ENCODE measurements around the gene SLCO2A1. TPM values are rescaled to one million over a fixed set of nuclear protein-coding genes. Genes with fewer than 3 reads are reported as not detected.

The SLCO2A1 gene
- total and polyA plus RNA-seq, 3 donors from 2014 or later, result 2.2 to 5.3 (median 2.5) TPM

- Histone ChIP-seq H3K27me3 (no peaks in the 10 kb centered on the region), H3K4me3 (no peak overlapping the region), H3K9me3 (no peaks in the 10 kb centered on the region), H3K27ac (no peak overlapping the region), H3K36me3 (ENCODE audit: low read depth, missing control alignments) (no peaks in the 10 kb centered on the region), H3K4me1 (peaks cover 12% of the 10 kb centered on the region)
- TF ChIP-seq POLR2A (IDR thresholded peaks at IDR 0.05), result no peak
- no peak for TF ChIP-seq CTCF (IDR thresholded peaks at IDR 0.05)
- DNase-seq, result peak; percentile 37
- 68 to 78% methylated on average over 5 of the region's 5 CpGs for WGBS, 2 donors
- intact Hi-C loops (cut with DNase I; ENCODE audit: low total_unique reads), result no loop called here
Observed at GRCh38 chr3:133943639-133944141, 86.0 kb downstream of the SLCO2A1 start.

GRCh38 chr3:133943031-133943535, 86.6 kb downstream of the SLCO2A1 start:
- WGBS, 2 donors, result 90 to 92% methylated on average over 2 of the region's 2 CpGs

GRCh38 chr3:133941415-133941821, 88.3 kb downstream of the SLCO2A1 start:
- Histone ChIP-seq H3K27me3 (no peaks in the 10 kb centered on the region), H3K27ac (no peak overlapping the region), H3K4me1 (peaks cover 12% of the 10 kb centered on the region), H3K36me3 (ENCODE audit: low read depth, missing control alignments) (no peaks in the 10 kb centered on the region), H3K4me3 (no peak overlapping the region), H3K9me3 (no peaks in the 10 kb centered on the region)
- WGBS, 2 donors, result 60 to 61% methylated on average over 7 of the region's 7 CpGs
- TF ChIP-seq POLR2A (IDR thresholded peaks at IDR 0.05) (no peak), CTCF (IDR thresholded peaks at IDR 0.05) (no peak)
- no peak for DNase-seq
- intact Hi-C loops (cut with DNase I; ENCODE audit: low total_unique reads), result no loop called here

More at GRCh38 chr3:133943031-133943535, 86.6 kb downstream of the SLCO2A1 start:
- Histone ChIP-seq H3K4me1 (peaks cover 12% of the 10 kb centered on the region), H3K9me3 (no peaks in the 10 kb centered on the region), H3K27ac (no peak overlapping the region), H3K4me3 (no peak overlapping the region), H3K36me3 (ENCODE audit: low read depth, missing control alignments) (no peaks in the 10 kb centered on the region), H3K27me3 (no peaks in the 10 kb centered on the region)
- no peak for DNase-seq
- intact Hi-C loops (cut with DNase I; ENCODE audit: low total_unique reads), result no loop called here
- no peak for TF ChIP-seq POLR2A (IDR thresholded peaks at IDR 0.05)
- TF ChIP-seq CTCF (IDR thresholded peaks at IDR 0.05), result no peak

GRCh38 chr3:133940536-133940935, 89.2 kb downstream of the SLCO2A1 start:
- no peaks in the 10 kb centered on the region for H3K36me3 ChIP-seq (ENCODE audit: low read depth, missing control alignments)
- WGBS, 2 donors, result 89 to 92% methylated on average over 10 of the region's 10 CpGs
- no peaks in the 10 kb centered on the region for H3K27me3 ChIP-seq
- no peak overlapping the region for H3K4me3 ChIP-seq
- no peak for DNase-seq
- intact Hi-C loops (cut with DNase I; ENCODE audit: low total_unique reads), result no loop called here
- no peaks in the 10 kb centered on the region for H3K9me3 ChIP-seq
- no peak overlapping the region for H3K27ac ChIP-seq
- peaks cover 12% of the 10 kb centered on the region for H3K4me1 ChIP-seq
- no peak for TF ChIP-seq CTCF (IDR thresholded peaks at IDR 0.05)
- no peak for TF ChIP-seq POLR2A (IDR thresholded peaks at IDR 0.05)

GRCh38 chr3:133939463-133939835, 90.3 kb downstream of the SLCO2A1 start:
- intact Hi-C loops (cut with DNase I; ENCODE audit: low total_unique reads), result no loop called here
- Histone ChIP-seq H3K27me3 (no peaks in the 10 kb centered on the region), H3K36me3 (ENCODE audit: low read depth, missing control alignments) (no peaks in the 10 kb centered on the region), H3K27ac (no peak overlapping the region), H3K9me3 (no peaks in the 10 kb centered on the region), H3K4me3 (no peak overlapping the region), H3K4me1 (peaks cover 7% of the 10 kb centered on the region)
- no peak for TF ChIP-seq CTCF (IDR thresholded peaks at IDR 0.05)
- no peak for TF ChIP-seq POLR2A (IDR thresholded peaks at IDR 0.05)
- DNase-seq, result no peak
- 89 to 100% methylated on average over 1 of the region's 1 CpG for WGBS, 2 donors

Data from testis (tissue), 3 donors.